ENCODE data around the gene EXOC8.

GRCh38 chr1:231369282-231369681 lies 31.6 kb upstream of the EXOC8 start:
- no peak for TF ChIP-seq CTCF (IDR thresholded peaks at IDR 0.05)
- no peak for TF ChIP-seq POLR2A (IDR thresholded peaks at IDR 0.05)
